ENCODE results near the gene NQO1.

DNA sequence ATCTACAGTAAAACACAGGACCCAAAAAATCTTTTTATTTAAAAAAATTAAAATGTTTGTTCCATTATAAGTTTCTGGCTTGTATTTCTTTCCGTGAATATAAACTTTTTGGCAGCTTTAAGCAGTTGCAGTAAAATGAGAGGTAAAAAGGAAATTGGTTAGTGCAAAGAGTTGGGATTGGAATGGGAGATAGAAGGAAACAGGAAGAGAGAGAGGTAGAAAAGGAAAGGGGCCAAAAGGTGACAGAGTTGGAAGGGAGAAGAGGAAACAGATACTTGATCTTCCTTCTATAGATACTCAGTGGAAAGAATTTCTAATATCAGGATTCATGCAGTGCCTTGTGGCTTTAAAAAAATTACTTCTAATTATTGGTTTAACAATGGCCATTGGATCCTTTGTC lies 63.5 kb downstream of the NQO1 start:
- TF ChIP-seq, protein P1, sequence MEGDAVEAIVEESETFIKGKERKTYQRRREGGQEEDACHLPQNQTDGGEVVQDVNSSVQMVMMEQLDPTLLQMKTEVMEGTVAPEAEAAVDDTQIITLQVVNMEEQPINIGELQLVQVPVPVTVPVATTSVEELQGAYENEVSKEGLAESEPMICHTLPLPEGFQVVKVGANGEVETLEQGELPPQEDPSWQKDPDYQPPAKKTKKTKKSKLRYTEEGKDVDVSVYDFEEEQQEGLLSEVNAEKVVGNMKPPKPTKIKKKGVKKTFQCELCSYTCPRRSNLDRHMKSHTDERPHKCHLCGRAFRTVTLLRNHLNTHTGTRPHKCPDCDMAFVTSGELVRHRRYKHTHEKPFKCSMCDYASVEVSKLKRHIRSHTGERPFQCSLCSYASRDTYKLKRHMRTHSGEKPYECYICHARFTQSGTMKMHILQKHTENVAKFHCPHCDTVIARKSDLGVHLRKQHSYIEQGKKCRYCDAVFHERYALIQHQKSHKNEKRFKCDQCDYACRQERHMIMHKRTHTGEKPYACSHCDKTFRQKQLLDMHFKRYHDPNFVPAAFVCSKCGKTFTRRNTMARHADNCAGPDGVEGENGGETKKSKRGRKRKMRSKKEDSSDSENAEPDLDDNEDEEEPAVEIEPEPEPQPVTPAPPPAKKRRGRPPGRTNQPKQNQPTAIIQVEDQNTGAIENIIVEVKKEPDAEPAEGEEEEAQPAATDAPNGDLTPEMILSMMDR (IDR thresholded peaks at IDR 0.05; ENCODE audit: low read depth, low read length, missing input control), result no peak
- TF ChIP-seq RAD21 (IDR thresholded peaks at IDR 0.05) (no peak), TAF1 (conservative IDR thresholded peaks at IDR 0.05) (no peak), HNF4A (conservative IDR thresholded peaks at IDR 0.05) (no peak), GABPA (IDR thresholded peaks at IDR 0.05 in 1 of 2, conservative IDR thresholded peaks at IDR 0.05 in 1 of 2) (no peak)
- TF ChIP-seq, protein P2, sequence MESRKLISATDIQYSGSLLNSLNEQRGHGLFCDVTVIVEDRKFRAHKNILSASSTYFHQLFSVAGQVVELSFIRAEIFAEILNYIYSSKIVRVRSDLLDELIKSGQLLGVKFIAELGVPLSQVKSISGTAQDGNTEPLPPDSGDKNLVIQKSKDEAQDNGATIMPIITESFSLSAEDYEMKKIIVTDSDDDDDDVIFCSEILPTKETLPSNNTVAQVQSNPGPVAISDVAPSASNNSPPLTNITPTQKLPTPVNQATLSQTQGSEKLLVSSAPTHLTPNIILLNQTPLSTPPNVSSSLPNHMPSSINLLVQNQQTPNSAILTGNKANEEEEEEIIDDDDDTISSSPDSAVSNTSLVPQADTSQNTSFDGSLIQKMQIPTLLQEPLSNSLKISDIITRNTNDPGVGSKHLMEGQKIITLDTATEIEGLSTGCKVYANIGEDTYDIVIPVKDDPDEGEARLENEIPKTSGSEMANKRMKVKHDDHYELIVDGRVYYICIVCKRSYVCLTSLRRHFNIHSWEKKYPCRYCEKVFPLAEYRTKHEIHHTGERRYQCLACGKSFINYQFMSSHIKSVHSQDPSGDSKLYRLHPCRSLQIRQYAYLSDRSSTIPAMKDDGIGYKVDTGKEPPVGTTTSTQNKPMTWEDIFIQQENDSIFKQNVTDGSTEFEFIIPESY (IDR thresholded peaks at IDR 0.05), result no peak
- TF ChIP-seq, protein P3, sequence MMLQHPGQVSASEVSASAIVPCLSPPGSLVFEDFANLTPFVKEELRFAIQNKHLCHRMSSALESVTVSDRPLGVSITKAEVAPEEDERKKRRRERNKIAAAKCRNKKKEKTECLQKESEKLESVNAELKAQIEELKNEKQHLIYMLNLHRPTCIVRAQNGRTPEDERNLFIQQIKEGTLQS (IDR thresholded peaks at IDR 0.05), result no peak
- TF ChIP-seq, protein P4, sequence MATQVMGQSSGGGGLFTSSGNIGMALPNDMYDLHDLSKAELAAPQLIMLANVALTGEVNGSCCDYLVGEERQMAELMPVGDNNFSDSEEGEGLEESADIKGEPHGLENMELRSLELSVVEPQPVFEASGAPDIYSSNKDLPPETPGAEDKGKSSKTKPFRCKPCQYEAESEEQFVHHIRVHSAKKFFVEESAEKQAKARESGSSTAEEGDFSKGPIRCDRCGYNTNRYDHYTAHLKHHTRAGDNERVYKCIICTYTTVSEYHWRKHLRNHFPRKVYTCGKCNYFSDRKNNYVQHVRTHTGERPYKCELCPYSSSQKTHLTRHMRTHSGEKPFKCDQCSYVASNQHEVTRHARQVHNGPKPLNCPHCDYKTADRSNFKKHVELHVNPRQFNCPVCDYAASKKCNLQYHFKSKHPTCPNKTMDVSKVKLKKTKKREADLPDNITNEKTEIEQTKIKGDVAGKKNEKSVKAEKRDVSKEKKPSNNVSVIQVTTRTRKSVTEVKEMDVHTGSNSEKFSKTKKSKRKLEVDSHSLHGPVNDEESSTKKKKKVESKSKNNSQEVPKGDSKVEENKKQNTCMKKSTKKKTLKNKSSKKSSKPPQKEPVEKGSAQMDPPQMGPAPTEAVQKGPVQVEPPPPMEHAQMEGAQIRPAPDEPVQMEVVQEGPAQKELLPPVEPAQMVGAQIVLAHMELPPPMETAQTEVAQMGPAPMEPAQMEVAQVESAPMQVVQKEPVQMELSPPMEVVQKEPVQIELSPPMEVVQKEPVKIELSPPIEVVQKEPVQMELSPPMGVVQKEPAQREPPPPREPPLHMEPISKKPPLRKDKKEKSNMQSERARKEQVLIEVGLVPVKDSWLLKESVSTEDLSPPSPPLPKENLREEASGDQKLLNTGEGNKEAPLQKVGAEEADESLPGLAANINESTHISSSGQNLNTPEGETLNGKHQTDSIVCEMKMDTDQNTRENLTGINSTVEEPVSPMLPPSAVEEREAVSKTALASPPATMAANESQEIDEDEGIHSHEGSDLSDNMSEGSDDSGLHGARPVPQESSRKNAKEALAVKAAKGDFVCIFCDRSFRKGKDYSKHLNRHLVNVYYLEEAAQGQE (IDR thresholded peaks at IDR 0.05), result no peak
- TF ChIP-seq, protein P5, sequence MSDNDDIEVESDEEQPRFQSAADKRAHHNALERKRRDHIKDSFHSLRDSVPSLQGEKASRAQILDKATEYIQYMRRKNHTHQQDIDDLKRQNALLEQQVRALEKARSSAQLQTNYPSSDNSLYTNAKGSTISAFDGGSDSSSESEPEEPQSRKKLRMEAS (IDR thresholded peaks at IDR 0.05), result no peak
